ENCODE measurements around the gene WNT2B.

- TF ChIP-seq CTCF (IDR thresholded peaks at IDR 0.05; ENCODE audit: insufficient read depth, low read depth, low read length) (no peak), EZH2 (IDR thresholded peaks at IDR 0.05; ENCODE audit: insufficient read depth, low read length) (no peak)
These were observed 48.6 kb downstream of the WNT2B start for GRCh38 chr1:112557385-112557784.

Measured in astrocyte (in vitro differentiated cells and primary cell).